Peyer's patch (tissue), 4 donors: ENCODE results near the gene LRRC42. TPM values are rescaled to one million over a fixed set of nuclear protein-coding genes. Genes with fewer than 3 reads are reported as not detected.

Experiments
- DNase-seq, 3 donors: peaks; one replicate each; pipeline ENCODE4 v3.0.0-alpha.2; 2017 to 2019
- H3K27ac ChIP-seq, 4 donors: fragments of 200-600 bp; sonication (generic); one replicate each; pipeline ENCODE4 v1.5.1; 2016 to 2019
- H3K27me3 ChIP-seq, 2 donors: fragments of 200-600 bp; sonication (generic); one replicate each; pipeline ENCODE4 v1.5.1; 2019
- H3K36me3 ChIP-seq, 3 donors: fragments of 200-600 bp; sonication (generic); one replicate each; pipeline ENCODE4 v1.5.1; 2016 to 2019
- H3K4me1 ChIP-seq, 4 donors: fragments of 200-600 bp; sonication (generic); one replicate each; pipeline ENCODE4 v1.5.1; 2016 to 2019
- H3K4me3 ChIP-seq, 4 donors: fragments of 200-600 bp; sonication (generic); 1 replicate in 3 of 4; 2 replicates in 1 of 4; pipeline ENCODE4 v1.5.1; 2016 to 2019; ENCODE audit warnings: mild to moderate bottlenecking in 1 of 4
- H3K9me3 ChIP-seq, 4 donors: fragments of 200-600 bp; sonication (generic); one replicate each; pipeline ENCODE4 v1.5.1; 2016 to 2019; ENCODE audit warnings: mild to moderate bottlenecking in 1 of 4
- POLR2A ChIP-seq, 2 donors: fragments of 450-650 bp; IDR thresholded peaks; one replicate each; pipeline ENCODE4 v1.5.1; 2017; ENCODE audit warnings: antibody characterized with exemption in 2 of 2, mild to moderate bottlenecking in 2 of 2, moderate library complexity in 2 of 2
- total RNA-seq, 4 donors: library from RNA; depleted of rRNA; stranded (reverse); fragments of >200 nt; gene quantifications; one replicate each; pipeline ENCODE4 v1.1.0, GENCODE V29; 2016
- TF ChIP-seq, protein P1 (sequence below), 6 experiments: fragments of 450-650 bp in 4 of 6; fragments of 200-600 bp in 2 of 6; sonication (generic) in 1 of 6; IDR thresholded peaks; one replicate each; pipeline ENCODE4 v1.5.1; 2017 to 2019; ENCODE audit warnings: antibody characterized with exemption in 6 of 6, mild to moderate bottlenecking in 3 of 6, moderate library complexity in 1 of 6

LRRC42 gene
- total RNA-seq, 4 donors from 2014 or later, result 8.9 to 20.6 (median 9.7) TPM

GRCh38 chr1:53913352-53914033, 32.7 kb upstream of the LRRC42 start:
- Histone ChIP-seq H3K27me3 (no peaks in the 10 kb centered on the region), H3K4me1 (no peaks in the 10 kb centered on the region), H3K4me3 (no peak overlapping the region), H3K27ac (no peak overlapping the region), H3K9me3 (no peaks in the 10 kb centered on the region), H3K36me3 (no peaks in the 10 kb centered on the region)
- DNase-seq, result no peak
- TF ChIP-seq POLR2A (IDR thresholded peaks at IDR 0.05), result no peak
- TF ChIP-seq, protein P1, sequence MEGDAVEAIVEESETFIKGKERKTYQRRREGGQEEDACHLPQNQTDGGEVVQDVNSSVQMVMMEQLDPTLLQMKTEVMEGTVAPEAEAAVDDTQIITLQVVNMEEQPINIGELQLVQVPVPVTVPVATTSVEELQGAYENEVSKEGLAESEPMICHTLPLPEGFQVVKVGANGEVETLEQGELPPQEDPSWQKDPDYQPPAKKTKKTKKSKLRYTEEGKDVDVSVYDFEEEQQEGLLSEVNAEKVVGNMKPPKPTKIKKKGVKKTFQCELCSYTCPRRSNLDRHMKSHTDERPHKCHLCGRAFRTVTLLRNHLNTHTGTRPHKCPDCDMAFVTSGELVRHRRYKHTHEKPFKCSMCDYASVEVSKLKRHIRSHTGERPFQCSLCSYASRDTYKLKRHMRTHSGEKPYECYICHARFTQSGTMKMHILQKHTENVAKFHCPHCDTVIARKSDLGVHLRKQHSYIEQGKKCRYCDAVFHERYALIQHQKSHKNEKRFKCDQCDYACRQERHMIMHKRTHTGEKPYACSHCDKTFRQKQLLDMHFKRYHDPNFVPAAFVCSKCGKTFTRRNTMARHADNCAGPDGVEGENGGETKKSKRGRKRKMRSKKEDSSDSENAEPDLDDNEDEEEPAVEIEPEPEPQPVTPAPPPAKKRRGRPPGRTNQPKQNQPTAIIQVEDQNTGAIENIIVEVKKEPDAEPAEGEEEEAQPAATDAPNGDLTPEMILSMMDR (IDR thresholded peaks at IDR 0.05), result peak in 2 of 6 experiments; percentile 19 to 31

GRCh38 chr1:53918343-53918742, 27.8 kb upstream of the LRRC42 start:
- Histone ChIP-seq H3K4me1 (no peaks in the 10 kb centered on the region), H3K36me3 (peaks cover 0 to 7% (median 0%) of the 10 kb centered on the region in 3 donors), H3K9me3 (no peaks in the 10 kb centered on the region), H3K27ac (no peak overlapping the region), H3K4me3 (no peak overlapping the region), H3K27me3 (no peaks in the 10 kb centered on the region)
- no peak for TF ChIP-seq POLR2A (IDR thresholded peaks at IDR 0.05)
- TF ChIP-seq, protein P1 (IDR thresholded peaks at IDR 0.05), result no peak
- DNase-seq, result no peak

DNA sequence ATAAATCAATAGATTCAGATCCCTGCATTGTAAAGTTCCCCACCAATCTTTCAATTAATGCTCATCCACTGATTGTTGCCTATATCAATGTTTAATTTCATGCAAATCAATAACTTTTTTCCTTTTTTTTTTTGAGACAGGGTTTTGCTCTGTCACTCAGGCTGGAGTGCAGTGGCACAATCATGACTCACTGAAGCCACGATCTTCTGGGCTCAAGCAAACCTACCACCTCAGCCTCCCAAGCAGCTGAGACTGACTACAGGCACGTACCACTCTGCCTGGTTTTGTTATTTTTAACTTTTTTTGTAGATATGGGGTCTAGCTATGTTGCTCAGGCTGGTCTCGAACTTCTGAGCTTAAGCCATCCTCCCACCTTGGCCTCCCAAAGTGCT, 26.5 kb upstream of the LRRC42 start:
- no peak overlapping the region for H3K27ac ChIP-seq
- no peaks in the 10 kb centered on the region for H3K27me3 ChIP-seq

DNA sequence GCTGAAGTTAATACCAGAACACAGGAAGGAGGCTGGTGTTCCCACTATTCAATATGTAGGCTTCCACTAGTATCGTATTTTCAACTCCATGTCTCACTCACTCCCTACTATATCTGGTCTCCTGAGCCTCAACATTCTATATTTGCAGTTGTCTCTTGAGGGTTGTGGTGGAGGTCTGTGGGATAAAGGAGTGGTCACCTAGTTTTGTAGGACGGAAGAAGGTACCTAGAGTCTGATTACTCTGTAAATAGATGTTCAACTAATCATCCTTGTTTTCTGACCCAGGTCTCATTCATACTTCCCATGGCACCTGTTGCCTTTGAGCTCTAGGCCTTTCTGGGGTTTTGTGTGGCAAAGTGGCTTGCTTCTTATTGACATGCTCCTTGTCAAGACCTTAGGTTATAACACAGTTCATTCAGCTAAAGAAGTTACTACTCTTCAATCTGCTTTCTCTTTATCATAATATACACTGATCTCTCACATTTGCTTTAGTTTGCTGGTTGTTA, 18.7 kb upstream of the LRRC42 start:
- no peak for TF ChIP-seq POLR2A (IDR thresholded peaks at IDR 0.05)
- TF ChIP-seq, protein P1 (IDR thresholded peaks at IDR 0.05), result no peak
- H3K27me3 ChIP-seq, result no peaks in the 10 kb centered on the region
- H3K36me3 ChIP-seq, result peaks cover 0 to 33% (median 0%) of the 10 kb centered on the region in 3 donors
- no peaks in the 10 kb centered on the region for H3K4me1 ChIP-seq
- DNase-seq, result no peak
- H3K9me3 ChIP-seq, result peaks cover 0 to 3% (median 0%) of the 10 kb centered on the region in 4 donors
- H3K27ac ChIP-seq, result no peak overlapping the region
- no peak overlapping the region for H3K4me3 ChIP-seq

More for the DNA sequence above, 26.5 kb upstream of the LRRC42 start:
- TF ChIP-seq POLR2A (IDR thresholded peaks at IDR 0.05), result no peak
- TF ChIP-seq, protein P1 (IDR thresholded peaks at IDR 0.05), result no peak
- Histone ChIP-seq H3K36me3 (peaks cover 0 to 10% (median 0%) of the 10 kb centered on the region in 3 donors), H3K4me1 (no peaks in the 10 kb centered on the region), H3K9me3 (no peaks in the 10 kb centered on the region), H3K4me3 (no peak overlapping the region)
- no peak for DNase-seq

DNA sequence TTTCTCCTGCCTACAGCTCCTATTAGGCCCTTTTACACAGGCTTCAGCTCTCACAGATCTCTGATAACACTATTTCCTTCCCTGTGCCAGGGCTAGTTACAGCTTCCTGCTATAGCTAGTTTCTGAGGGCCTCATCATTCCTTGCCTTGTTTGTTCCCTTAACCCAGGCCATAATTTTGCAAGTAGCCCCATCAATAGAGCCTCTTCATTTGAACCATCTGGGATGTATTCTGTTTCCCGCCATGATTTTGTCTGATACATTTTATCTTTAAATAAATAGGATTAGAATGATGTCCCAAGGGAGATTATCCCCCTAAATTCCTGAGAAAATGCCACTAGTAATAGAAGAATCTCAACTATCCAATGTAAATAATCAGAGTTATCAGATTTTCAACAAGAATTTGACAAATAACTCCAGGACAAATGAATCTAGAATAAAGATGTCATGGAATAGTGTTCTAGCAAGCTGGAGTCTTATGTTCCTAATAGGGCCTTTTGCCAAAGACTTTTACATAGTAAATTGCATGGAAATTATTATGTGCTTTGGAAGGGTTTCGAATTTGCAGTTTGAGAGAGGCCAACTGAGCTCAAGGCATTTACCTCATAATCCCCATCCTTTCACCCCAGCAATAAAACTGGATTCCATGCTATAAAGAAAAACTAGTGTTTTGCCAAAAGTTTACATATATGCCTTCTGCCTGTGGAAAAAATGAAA, 16.7 kb upstream of the LRRC42 start:
- peaks cover 0 to 3% (median 0%) of the 10 kb centered on the region in 4 donors for H3K9me3 ChIP-seq
- no peaks in the 10 kb centered on the region for H3K4me1 ChIP-seq
- DNase-seq, result no peak
- H3K36me3 ChIP-seq, result peaks cover 0 to 22% (median 0%) of the 10 kb centered on the region in 3 donors
- H3K27ac ChIP-seq, result no peak overlapping the region
- no peak for TF ChIP-seq POLR2A (IDR thresholded peaks at IDR 0.05)
- TF ChIP-seq, protein P1 (IDR thresholded peaks at IDR 0.05), result no peak
- no peaks in the 10 kb centered on the region for H3K27me3 ChIP-seq
- H3K4me3 ChIP-seq, result no peak overlapping the region
